ENCODE data around the gene KIF22. TPM values are rescaled to one million over a fixed set of nuclear protein-coding genes. Genes with fewer than 3 reads are reported as not detected.
A peak's percentile ranks its signal among the peaks of the same experiment; 100 is the strongest.
"Not testable (repeated sequence)": the region's sequence is repeated elsewhere in the genome, so short reads cannot be mapped to it uniquely, and the experiment has no call there.

The KIF22 gene
- polyA plus RNA-seq, 3 donors = 67.5 to 70.9 (median 68.8) TPM

DNA sequence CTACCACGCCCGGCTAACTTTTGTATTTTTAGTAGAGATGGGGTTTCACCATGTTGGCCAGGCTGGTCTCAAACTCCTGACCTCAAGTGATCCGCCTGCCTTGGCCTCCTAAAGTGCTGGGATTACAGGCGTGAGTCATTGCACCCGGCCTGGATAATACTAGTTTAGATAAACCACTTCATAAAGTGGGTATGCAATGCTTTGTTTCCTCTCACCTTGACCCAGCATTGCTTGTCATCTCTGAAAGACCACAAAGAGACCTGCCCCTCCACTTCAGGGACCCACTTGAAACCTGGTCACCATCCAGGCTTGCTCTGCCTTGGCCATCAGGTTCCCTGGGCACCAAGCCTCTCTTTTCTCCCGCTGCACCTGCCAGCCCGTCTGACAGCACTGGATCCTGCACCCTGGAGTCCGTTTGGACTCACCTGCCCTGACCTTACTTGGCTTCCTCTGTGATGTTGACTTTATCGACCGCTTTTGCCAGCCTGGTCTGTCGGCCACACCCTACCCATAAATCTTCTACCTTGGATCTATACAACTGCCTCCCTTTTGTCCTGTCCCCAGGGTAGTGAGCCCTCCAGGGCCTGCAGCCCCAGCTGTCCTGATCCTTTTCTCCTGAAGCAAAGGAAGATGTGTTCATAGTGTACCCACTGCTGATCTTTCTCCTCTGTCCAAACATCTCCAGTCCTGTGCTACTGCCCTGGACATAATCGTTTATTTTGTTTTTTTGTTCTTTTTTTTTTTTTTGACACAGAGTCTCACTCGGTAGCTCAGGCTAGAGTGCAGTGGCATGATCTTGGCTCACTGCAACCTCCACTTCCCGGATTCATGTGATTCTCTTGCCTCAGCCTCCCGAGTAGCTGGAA, 25.2 kb upstream of the KIF22 start:
- no peak for DNase-seq (ENCODE audit: low read depth in 3 of 3, low spot score in 2 of 3)

DNA sequence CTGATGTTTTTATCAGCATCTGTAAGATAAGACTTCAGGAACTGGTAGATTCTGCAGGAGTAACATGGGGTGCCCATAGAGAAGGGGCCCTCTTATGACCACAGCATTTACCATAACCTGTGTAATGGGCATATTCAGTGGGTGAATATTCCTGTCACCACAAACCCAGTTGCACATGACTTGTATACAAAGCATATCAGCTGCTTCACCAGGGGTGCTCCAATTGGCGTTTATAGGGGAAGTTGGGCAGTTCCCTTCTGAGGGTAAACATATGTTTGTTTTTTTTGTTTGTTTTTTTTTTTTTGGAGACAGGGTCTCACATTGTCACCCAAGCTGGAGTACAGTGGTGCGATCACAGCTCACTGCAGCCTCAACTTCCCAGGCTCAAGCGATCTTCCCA, 24.0 kb upstream of the KIF22 start:
- no peak for DNase-seq (ENCODE audit: low read depth in 3 of 3, low spot score in 2 of 3)

DNA sequence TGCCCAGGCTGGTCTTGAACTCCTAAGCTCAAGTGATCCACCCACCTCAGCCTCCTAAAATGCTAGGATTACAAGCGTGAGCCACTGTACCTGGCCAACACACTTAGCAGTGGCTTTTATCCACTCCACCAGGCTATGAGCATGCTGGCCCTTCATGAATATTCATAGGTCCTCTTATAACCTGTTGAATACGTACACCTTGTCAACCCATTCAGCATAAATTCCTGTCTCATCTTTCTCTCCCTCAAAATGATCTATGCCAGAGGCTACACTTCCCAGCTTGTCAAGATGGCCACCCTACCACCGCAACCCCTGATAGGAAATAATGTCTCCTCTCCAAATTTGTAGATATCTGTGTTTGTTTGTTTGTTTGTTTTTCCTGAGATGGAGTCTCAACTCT, 23.5 kb upstream of the KIF22 start:
- no peak for DNase-seq (ENCODE audit: low read depth in 3 of 3, low spot score in 2 of 3)

DNA sequence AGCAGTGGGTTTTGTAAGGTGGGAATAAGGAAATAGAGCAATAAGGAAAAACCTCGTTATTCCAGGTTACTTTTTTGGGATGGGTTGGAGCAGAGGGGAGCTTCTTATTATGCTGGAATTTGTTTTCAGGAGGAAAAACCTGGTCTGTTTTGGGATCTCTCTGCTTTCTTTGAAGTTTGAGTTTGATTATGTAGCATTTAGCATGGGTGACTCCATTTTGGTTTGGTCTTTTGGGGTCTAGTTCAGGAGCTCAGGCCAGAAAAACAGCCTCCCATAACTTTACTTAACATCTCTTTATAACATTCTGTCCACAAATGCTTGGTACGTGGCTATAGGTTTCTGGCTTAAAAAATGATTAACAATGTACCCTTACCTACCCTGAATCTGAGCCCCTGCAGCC, 21.0 kb upstream of the KIF22 start:
- no peak for DNase-seq (ENCODE audit: low read depth in 3 of 3, low spot score in 2 of 3)

DNA sequence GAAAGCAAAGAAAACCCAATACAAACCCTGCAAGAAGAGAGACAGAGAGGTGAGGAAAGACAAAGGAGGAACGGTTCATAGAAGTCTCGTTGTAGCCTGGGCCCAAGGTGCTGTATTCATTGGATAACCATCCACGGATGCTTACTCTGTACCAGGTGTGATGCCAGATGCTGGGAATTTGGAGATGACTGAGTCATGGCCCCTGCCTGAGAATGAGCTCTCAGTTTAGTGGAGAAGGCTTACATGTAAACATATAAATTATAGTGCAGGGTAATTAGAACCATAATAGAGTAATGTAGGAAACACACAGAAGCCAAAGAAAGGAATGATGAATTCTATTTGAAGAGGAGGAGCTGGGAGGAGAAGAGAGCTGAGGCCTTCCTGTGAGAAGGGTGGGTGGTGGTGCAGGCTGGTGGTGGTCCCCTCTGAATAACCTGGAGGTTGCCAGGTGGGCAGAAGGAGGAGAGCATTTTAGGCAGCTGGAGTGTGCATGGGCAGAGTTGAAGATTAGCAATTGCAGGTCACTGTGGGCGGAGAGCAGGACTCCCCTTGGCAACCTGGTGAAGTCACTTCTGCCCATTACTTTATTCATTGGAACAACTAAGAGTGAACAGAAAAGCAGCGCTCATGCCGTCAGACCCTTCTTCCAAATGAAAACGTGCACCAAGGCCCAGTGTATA, 20.2 kb upstream of the KIF22 start:
- no peak for DNase-seq (ENCODE audit: low read depth in 3 of 3, low spot score in 2 of 3)

DNA sequence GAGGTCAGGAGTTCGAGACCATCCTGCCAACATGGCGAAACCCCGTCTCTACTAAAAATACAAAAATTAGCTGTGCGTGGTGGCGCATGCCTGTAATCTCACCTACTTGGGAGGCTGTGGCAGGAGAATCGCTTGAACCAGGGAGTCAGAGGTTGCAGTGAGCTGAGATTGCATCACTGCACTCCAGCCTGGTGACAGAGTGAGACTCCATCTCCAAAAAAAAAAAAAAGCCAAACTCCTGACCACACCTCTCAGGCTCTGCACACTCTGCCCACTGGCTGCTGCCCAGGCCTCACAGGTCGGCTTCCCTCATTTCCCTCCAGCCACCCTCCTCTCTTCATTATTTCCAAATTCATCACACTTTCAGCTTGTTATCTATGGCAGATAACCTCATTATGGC, 18.2 kb upstream of the KIF22 start:
- not testable (repeated sequence) for DNase-seq (ENCODE audit: low read depth in 3 of 3, low spot score in 2 of 3)

DNA sequence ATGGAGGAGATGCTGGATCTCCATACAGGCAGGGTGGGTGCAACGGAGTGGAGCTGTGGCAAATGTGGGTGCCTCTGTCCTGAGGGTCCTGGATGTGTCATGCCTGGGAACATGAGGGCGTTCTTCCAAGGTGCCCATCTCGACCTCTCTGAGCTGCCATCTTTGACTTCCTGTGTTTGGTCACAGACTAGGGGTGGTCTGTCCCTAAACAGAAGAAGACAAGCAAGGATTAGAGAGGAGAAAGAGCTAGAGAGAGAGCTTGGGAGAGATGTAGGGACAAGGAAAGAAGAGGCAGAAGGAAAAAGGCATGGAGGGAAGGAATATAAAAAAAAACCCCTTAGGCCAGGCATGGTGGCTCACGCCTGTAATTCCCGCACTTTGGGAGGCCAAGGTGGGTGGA, 15.8 kb upstream of the KIF22 start:
- DNase-seq (ENCODE audit: low read depth in 3 of 3, low spot score in 2 of 3) = no peak

DNA sequence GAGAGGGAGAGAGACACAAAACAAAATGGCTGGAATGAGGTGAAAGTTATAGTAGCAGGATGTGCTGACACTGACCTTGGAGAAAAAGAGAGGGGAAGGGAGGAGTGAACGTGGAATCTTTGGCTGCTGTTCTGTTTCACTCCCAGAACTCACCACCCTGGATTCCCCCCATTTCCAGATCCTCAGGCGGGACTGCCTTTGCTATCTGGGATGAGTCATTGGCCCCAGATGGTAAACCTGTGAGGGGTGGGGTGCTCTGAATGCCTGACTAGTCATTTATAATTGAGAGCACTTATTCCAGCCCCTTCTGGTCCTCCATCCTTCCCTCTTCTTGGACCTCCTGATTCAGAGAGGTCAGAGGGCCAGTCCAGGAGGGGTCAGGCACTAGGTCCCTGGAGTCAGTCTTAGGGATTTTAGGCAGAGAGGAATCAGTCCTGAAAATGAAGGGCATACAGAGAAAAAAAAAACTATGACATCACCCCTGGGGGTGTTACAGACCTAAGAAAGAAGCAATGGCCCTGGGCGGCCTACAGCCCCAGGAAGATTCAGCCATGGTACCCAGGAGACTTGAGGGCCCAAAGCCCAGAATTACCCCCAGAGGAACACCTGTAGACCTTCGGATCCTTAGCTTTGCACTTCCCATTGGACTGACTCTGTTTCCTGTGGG, 14.7 kb upstream of the KIF22 start:
- DNase-seq (ENCODE audit: low read depth in 3 of 3, low spot score in 2 of 3) = no peak

DNA sequence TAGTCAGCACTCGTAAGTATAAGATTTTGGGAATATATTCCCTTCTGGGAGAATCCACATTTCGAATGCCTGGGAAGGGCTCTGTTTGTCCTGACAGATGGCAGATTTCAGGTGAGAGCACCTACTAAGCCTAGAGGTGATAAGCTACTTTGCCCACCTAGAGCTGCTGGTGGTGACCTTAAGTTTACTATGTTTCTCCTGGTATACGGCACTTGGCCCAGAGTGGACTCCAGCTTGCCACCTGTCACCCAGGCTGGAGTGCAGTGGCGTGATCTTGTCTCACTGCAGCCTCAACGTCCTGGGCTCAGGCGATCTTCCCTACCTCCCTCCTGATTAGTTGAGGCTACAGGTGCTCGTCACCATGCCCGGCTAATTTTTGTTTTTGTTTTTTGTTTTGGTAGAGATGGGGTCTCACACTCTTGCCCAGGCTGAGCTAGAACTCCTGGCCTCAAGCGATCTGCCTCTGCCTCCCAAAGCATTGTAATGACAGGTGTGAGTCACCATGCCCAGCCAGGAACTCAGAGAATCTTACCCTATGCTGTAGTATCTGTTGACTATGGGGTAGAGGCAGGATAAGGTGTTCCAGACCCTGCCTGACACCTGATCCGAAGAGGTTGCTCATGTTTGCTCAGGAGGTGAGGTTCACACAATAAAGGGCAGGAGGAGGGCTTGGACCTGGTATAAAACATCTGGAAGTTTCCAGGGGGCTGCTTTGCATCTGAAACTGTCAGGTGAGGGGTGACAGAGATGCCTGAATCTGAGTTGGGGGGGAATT, 12.8 kb upstream of the KIF22 start, which contains the start of gene ZG16:
Gene ZG16, plus strand, starts transcription at position 681 of the 775 bp plus-strand sequence. CDS start 1,011 bp downstream, outside the sequence.
- DNase-seq (ENCODE audit: low read depth in 3 of 3, low spot score in 2 of 3) = no peak

DNA sequence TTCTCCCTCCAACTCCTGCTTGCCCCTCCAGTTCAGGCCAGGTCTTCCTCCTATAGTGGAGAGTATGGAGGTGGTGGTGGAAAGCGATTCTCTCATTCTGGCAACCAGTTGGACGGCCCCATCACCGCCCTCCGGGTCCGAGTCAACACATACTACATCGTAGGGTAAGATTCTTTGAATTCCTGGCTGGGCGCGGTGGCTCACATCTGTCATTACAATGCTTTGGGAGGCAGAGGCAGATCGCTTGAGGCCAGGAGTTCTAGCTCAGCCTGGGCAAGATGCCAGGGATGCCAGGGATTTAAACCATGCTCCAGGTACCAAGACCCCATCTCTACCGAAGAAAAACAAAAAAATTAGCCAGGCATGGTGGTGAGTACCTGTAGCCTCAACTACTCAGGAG, 11.1 kb upstream of the KIF22 start:
- no peak for DNase-seq (ENCODE audit: low read depth in 3 of 3, low spot score in 2 of 3)

DNA sequence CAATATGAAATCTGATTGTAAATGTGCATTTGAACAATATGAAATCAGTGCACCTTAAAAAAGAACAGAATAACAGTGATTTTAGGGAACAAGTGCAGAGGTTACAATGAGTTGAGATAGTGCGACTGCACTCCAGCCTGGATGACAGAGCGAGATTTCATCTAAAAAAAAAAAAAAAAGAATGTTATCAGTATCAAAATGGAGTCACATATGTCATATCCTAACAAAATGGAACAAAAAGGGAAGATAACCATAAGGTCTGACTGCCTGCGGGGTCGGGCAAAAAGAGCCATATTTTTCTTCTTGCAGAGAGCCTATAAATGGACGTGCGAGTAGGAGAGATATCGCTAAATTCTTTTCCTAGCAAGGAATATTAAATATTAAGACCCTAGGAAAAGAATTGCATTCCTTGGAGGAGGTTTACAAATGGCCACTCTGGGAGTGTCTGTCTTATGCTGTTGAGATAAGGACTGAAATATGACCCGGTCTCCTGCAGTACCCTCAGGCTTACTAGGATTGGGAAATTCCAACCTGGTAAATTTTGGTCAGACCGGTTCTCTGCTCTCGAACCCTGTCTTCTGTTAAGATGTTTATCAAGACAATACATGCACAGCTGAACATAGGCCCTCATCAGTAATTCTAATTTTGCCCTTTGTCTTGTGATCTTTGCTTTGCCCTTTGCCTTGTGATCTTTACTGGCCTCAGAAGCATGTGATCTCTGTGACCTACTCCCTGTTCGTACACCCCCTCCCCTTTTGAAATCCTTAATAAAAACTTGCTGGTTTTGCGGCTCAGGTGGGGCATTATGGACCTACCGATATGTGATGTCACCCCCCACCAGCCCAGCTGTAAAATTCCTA, 7.2 kb upstream of the KIF22 start:
- DNase-seq (ENCODE audit: low read depth in 3 of 3, low spot score in 2 of 3) = not testable (repeated sequence)

DNA sequence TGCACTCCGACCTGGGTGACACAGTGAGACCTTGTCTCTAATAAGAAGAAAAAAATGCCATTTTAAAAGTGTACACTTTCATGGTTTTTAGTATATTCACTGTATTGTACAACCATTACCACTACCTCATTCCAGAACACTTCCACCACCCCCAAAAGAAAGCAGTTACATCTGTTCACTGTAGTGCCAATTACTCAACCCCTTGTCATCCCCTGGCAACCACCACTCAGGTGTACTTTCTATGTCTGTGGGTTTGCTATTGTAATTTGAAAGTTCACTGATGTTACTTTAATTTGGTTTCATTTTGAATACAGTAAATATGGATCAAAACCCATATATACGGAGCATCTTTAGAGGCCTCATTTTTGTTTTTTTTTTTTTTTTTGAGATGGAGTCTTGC, 6.4 kb upstream of the KIF22 start:
- DNase-seq (ENCODE audit: low read depth in 3 of 3, low spot score in 2 of 3) = no peak

DNA sequence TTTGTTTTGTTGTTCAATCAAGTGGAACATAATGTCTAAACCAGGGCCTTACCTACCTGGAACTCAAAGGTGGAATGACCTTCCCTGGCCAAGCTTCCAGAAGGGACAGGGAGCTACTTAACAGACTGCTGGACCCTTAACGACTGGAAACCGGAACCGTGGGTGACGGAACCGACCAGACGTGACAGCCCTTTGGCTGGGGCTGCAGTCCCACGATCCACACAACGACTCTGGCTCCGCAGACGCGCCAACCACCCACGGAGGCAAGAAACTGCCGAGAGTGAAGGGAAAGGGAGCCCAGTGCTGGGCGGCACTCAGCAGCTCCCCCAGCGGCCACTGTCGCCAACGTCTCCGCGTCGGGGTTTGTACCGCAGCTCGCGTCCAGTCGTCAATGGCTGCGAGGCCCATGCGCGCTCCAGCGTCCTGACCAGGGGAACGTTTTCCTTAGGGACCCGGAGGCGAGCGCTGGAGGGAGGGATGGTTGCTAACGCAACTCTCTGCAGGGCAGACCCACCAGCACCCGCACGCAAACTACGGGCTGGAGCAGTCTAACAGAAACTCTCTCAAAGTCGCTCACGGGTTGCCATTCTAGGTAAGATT, 5.5 kb upstream of the KIF22 start:
- DNase-seq (ENCODE audit: low read depth in 3 of 3, low spot score in 2 of 3) = peak in 1 of 3 donors; percentile 53

DNA sequence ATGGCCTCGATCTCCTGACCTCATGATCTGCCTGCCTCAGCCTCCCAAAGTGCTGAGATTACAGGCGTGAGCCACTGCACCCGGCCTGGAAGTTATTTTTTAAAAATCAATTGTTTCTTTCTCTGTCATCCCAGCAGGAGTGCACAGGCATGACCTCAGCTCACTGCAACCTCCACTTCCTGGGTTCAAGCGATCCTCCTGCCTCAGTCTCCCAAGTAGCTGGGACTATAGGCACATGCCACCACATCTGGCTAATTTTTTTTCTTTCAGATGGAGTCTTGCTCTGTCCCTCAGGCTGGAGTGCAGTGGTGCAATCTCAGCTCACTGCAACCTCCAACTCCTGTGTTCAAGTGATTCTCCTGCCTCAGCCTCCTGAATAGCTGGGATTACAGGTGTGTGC, 3.4 kb upstream of the KIF22 start:
- DNase-seq (ENCODE audit: low read depth in 3 of 3, low spot score in 2 of 3) = not testable (repeated sequence)

DNA sequence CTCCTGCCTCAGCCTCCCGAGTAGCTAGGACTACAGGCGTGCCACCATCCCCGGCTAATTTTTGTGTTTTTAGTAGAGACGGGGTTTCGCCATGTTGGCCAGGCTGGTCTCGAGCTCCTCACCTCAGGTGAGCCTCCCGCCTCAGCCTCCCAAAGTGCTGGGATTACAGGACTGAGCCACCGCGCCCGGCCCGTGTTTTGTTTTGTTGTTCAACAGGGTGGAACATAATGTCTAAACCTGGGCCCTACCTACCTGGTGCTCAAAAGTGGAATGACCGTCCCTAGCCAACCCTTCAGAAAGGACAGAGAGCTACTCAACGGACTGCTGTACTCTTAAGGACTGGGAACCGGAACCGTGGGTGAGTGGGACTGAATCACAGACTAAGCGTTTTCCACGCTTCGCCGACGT, 772 bp upstream of the KIF22 start:
- DNase-seq (ENCODE audit: low read depth in 3 of 3, low spot score in 2 of 3) = no peak

DNA sequence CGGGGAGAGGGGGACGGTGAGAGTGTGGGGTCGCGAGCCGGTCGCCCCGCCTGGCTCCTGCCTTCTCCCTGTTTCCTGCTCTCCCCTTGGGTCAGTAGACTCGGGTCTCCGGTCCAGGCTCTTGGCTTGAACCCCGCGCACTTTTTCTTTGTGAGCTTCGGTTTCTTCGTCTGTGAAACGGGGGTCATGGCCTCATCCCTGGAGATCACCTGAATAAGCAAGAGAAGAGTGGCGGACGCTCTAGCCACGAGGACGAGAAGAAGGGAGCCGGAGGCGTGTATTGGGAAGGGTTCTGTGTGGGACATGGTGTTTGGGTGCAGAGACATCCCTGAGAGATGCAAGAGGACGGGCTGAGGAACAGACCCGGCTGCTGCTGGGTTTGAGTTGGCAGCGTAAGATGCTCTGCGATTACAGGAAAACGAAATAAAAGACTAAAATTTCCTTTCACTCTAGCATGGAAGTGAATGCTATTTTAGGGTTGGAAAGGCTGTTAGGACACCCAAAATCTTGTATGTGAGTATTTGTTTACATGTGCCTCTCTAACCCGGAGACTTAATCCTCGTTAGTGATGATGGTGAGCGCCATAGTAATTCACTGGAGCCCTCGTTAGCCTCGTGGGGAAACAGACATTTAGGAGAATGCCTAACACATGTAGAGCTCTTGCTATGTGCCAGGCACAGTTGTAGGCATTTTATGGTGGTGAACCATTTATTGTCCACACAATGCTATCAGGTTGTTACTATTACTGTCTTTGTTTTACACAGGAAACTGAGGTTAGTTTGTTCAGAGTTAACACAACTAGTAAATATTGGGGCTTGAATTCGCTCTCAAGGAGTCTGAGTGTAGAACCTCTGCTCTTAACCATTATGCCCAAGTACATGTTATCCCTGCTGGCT, 646 bp downstream of the KIF22 start:
- no peak for DNase-seq (ENCODE audit: low read depth in 3 of 3, low spot score in 2 of 3)

DNA sequence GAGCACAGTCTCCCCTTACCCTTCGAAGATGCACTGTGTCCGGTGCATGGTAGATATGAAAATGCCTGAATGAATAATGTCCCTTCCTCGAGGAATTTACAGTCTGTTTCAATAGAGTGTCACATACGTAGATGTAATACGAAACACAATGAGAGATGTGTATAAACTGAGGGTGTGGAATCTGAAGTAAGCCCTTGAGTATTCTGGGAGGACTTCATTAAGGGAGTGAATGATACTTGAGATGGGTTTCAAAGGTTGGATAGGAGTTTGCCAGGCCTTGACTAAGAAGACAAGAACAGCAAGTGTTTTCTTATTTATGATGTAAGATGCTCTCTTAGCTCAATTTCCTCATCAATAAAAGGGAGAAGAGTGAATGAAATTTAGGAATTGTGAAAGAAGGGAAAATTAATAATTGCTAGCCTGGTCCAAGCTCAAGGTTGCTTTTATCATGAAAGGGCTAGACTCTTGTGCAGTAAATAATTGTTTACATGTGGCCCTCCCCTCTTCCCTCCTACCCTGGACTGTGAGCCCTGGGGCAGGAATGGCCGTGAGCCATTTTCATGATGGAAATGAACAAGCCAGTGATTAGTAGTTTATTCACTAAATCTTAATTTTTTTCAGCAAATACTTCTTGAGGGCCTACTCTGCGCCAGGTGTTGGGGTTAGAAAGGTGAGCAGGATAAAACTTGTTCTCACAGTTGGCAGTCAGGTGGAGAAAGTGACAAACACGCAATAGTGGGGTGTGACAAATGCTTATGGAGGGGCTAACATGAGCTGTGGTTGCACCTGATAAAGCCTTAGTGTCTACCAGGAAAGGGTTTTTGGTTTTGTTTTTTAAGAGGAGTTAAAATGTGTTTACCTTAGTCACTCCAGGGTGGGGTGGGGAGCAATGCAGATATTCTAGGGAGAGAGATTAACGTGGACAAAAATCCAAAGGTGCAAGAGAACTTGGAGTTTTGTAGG, 1.6 kb downstream of the KIF22 start:
- DNase-seq (ENCODE audit: low read depth in 3 of 3, low spot score in 2 of 3) = no peak
